ENCODE data around the gene GARRE1.
"Not testable (repeated sequence)": the region's sequence is repeated elsewhere in the genome, so short reads cannot be mapped to it uniquely, and the experiment has no call there.

Gene GARRE1

GRCh38 chr19:34237283-34237682 lies 17.1 kb upstream of the GARRE1 start:
- H3K27me3 ChIP-seq (ENCODE audit: insufficient read depth, poor library complexity, severe bottlenecking) = no peaks in the 10 kb centered on the region
- H3K4me3 ChIP-seq (ENCODE audit: severe bottlenecking) = no peak overlapping the region
- TF ChIP-seq CTCF (IDR thresholded peaks at IDR 0.05; ENCODE audit: poor library complexity, severe bottlenecking) = no peak
- no peaks in the 10 kb centered on the region for H3K9me3 ChIP-seq (ENCODE audit: severe bottlenecking)
- DNase-seq (ENCODE audit: low spot score) (no peak), ATAC-seq (ENCODE audit: low read depth) (no peak)
- peaks cover 6% of the 10 kb centered on the region for H3K4me1 ChIP-seq (ENCODE audit: insufficient read depth, poor library complexity, severe bottlenecking)
- no peak overlapping the region for H3K27ac ChIP-seq (ENCODE audit: poor library complexity, severe bottlenecking)
- no peaks in the 10 kb centered on the region for H3K36me3 ChIP-seq (ENCODE audit: low read depth)

- no peak overlapping the region for H3K27ac ChIP-seq (ENCODE audit: poor library complexity, severe bottlenecking)
- H3K4me3 ChIP-seq (ENCODE audit: severe bottlenecking) = no peak overlapping the region
- DNase-seq (ENCODE audit: low spot score) = no peak
- H3K9me3 ChIP-seq (ENCODE audit: severe bottlenecking) = no peaks in the 10 kb centered on the region
- ATAC-seq (ENCODE audit: low read depth) = no peak
- no peaks in the 10 kb centered on the region for H3K36me3 ChIP-seq (ENCODE audit: low read depth)
- no peaks in the 10 kb centered on the region for H3K4me1 ChIP-seq (ENCODE audit: insufficient read depth, poor library complexity, severe bottlenecking)
- TF ChIP-seq CTCF (IDR thresholded peaks at IDR 0.05; ENCODE audit: poor library complexity, severe bottlenecking) = no peak
- H3K27me3 ChIP-seq (ENCODE audit: insufficient read depth, poor library complexity, severe bottlenecking) = no peaks in the 10 kb centered on the region
These were observed 16.4 kb upstream of the GARRE1 start for GRCh38 chr19:34237939-34238338.

- DNase-seq (ENCODE audit: low spot score) = no peak
- no peaks in the 10 kb centered on the region for H3K9me3 ChIP-seq (ENCODE audit: severe bottlenecking)
- H3K27me3 ChIP-seq (ENCODE audit: insufficient read depth, poor library complexity, severe bottlenecking) = no peaks in the 10 kb centered on the region
- no peaks in the 10 kb centered on the region for H3K4me1 ChIP-seq (ENCODE audit: insufficient read depth, poor library complexity, severe bottlenecking)
- H3K27ac ChIP-seq (ENCODE audit: poor library complexity, severe bottlenecking) = no peak overlapping the region
- no peaks in the 10 kb centered on the region for H3K36me3 ChIP-seq (ENCODE audit: low read depth)
- no peak overlapping the region for H3K4me3 ChIP-seq (ENCODE audit: severe bottlenecking)
- peak; percentile 18 for TF ChIP-seq CTCF (IDR thresholded peaks at IDR 0.05; ENCODE audit: poor library complexity, severe bottlenecking)
- ATAC-seq (ENCODE audit: low read depth) = peak; percentile 64
These were observed 12.6 kb upstream of the GARRE1 start for GRCh38 chr19:34241513-34242337.

- H3K27ac ChIP-seq (ENCODE audit: poor library complexity, severe bottlenecking); H3K36me3 ChIP-seq (ENCODE audit: low read depth); DNase-seq (ENCODE audit: low spot score); H3K4me3 ChIP-seq (ENCODE audit: severe bottlenecking); H3K4me1 ChIP-seq (ENCODE audit: insufficient read depth, poor library complexity, severe bottlenecking); H3K27me3 ChIP-seq (ENCODE audit: insufficient read depth, poor library complexity, severe bottlenecking); H3K9me3 ChIP-seq (ENCODE audit: severe bottlenecking): not testable (repeated sequence)
- peak; percentile 66 for ATAC-seq (ENCODE audit: low read depth)
These were observed 11.0 kb upstream of the GARRE1 start for GRCh38 chr19:34243138-34243875.

GRCh38 chr19:34243876-34244578 lies 10.3 kb upstream of the GARRE1 start:
- Histone ChIP-seq H3K27ac (ENCODE audit: poor library complexity, severe bottlenecking) (no peak overlapping the region), H3K36me3 (ENCODE audit: low read depth) (no peaks in the 10 kb centered on the region), H3K4me1 (ENCODE audit: insufficient read depth, poor library complexity, severe bottlenecking) (no peaks in the 10 kb centered on the region), H3K4me3 (ENCODE audit: severe bottlenecking) (no peak overlapping the region), H3K9me3 (ENCODE audit: severe bottlenecking) (no peaks in the 10 kb centered on the region), H3K27me3 (ENCODE audit: insufficient read depth, poor library complexity, severe bottlenecking) (no peaks in the 10 kb centered on the region)
- DNase-seq (ENCODE audit: low spot score) = no peak
- no peak for TF ChIP-seq CTCF (IDR thresholded peaks at IDR 0.05; ENCODE audit: poor library complexity, severe bottlenecking)
- ATAC-seq (ENCODE audit: low read depth) = no peak
